Right renal cortex interstitium (tissue), 3 donors: ENCODE measurements around the gene SUSD3. TPM values are rescaled to one million over a fixed set of nuclear protein-coding genes. Genes with fewer than 3 reads are reported as not detected.

Experiments
- DNase-seq, 3 donors: peaks; one replicate each; pipeline ENCODE4 v3.0.0-alpha.2; 2013; ENCODE audit warnings: low read depth in 3 of 3, low spot score in 2 of 3
- polyA plus RNA-seq, 3 donors: library from polyadenylated mRNA; unstranded; fragments of 120-200 nt; gene quantifications; one replicate each; pipeline ENCODE4 v1.2.1, GENCODE V29; 2013; ENCODE audit not compliant: insufficient read length in 3 of 3

SUSD3 gene
- polyA plus RNA-seq, 3 donors: 6.1 to 7.8 (median 7.6) TPM

- no peak for DNase-seq
These were observed 63.1 kb downstream of the SUSD3 start for GRCh38 chr9:93121316-93122241.

GRCh38 chr9:93122721-93123221, 64.3 kb downstream of the SUSD3 start:
- no peak for DNase-seq

GRCh38 chr9:93123561-93124283, 65.2 kb downstream of the SUSD3 start:
- DNase-seq: no peak

GRCh38 chr9:93124793-93125192, 66.3 kb downstream of the SUSD3 start:
- no peak for DNase-seq

- no peak for DNase-seq
These were observed 66.9 kb downstream of the SUSD3 start for GRCh38 chr9:93125331-93125894.

GRCh38 chr9:93126151-93126781, 67.8 kb downstream of the SUSD3 start:
- DNase-seq: no peak

GRCh38 chr9:93126825-93127368, 68.4 kb downstream of the SUSD3 start:
- DNase-seq: peak in 1 of 3 donors; percentile 48

GRCh38 chr9:93127395-93127911, 69.0 kb downstream of the SUSD3 start:
- DNase-seq: no peak

- no peak for DNase-seq
These were observed 69.7 kb downstream of the SUSD3 start for GRCh38 chr9:93128011-93128714.

- no peak for DNase-seq
These were observed 70.3 kb downstream of the SUSD3 start for GRCh38 chr9:93128715-93129224.

- no peak for DNase-seq
These were observed 70.8 kb downstream of the SUSD3 start for GRCh38 chr9:93129286-93129685.

GRCh38 chr9:93129691-93130500, 71.4 kb downstream of the SUSD3 start:
- DNase-seq: no peak

- DNase-seq: no peak
These were observed 72.5 kb downstream of the SUSD3 start for GRCh38 chr9:93130861-93131481.

- DNase-seq: no peak
These were observed 73.2 kb downstream of the SUSD3 start for GRCh38 chr9:93131599-93132286.

GRCh38 chr9:93132287-93132927, 73.9 kb downstream of the SUSD3 start:
- DNase-seq: no peak

GRCh38 chr9:93132946-93133680, 74.6 kb downstream of the SUSD3 start:
- DNase-seq: no peak
